HEK293T (cell line): ENCODE measurements around the gene FPR3.

Source experiments
- CTCF ChIA-PET: fragments of 350-600 bp; formaldehyde crosslinking; extraction: SDS; loops from one replicate; lab custom pipeline; 2021; ENCODE audit warnings: antibody characterized with exemption, inconsistent platforms; lab: Yijun Ruan, JAX
- POLR2A ChIA-PET: fragments of 350-600 bp; formaldehyde crosslinking; extraction: SDS; loops from one replicate; lab custom pipeline; 2020; ENCODE audit warnings: antibody characterized with exemption, inconsistent platforms; lab: Yijun Ruan, JAX
- DNase-seq: peaks from one replicate; pipeline ENCODE4 v3.0.0; 2012; ENCODE audit warnings: mixed read lengths; ENCODE audit errors: extremely low spot score
- ARNT ChIP-seq: fragments of 450-650 bp; IDR thresholded peaks from 2 replicates; pipeline ENCODE4 v1.6.1; 2017; ENCODE audit warnings: mild to moderate bottlenecking
- BHLHE40 ChIP-seq: fragments of 450-650 bp; IDR thresholded peaks from 2 replicates; pipeline ENCODE4 v1.6.1; 2016; ENCODE audit warnings: mild to moderate bottlenecking, moderate library complexity, borderline replicate concordance
- CTBP1 ChIP-seq: fragments of 450-650 bp; IDR thresholded peaks from 2 replicates; pipeline ENCODE4 v1.6.1; 2016; ENCODE audit warnings: borderline replicate concordance
- ELF4 ChIP-seq: fragments of 450-650 bp; IDR thresholded peaks from 2 replicates; pipeline ENCODE4 v1.6.1; 2017; ENCODE audit warnings: antibody characterized with exemption
- FOXA1 ChIP-seq: fragments of 450-650 bp; IDR thresholded peaks from 2 replicates; pipeline ENCODE4 v1.6.1; 2016; ENCODE audit warnings: mild to moderate bottlenecking
- FOXK2 ChIP-seq: fragments of 450-650 bp; IDR thresholded peaks from 2 replicates; pipeline ENCODE4 v1.6.1; 2016; ENCODE audit warnings: mild to moderate bottlenecking
- FOXM1 ChIP-seq: fragments of 450-650 bp; IDR thresholded peaks from 2 replicates; pipeline ENCODE4 v1.6.1; 2017; ENCODE audit warnings: mild to moderate bottlenecking, borderline replicate concordance
- HDGF ChIP-seq: fragments of 450-650 bp; IDR thresholded peaks from 2 replicates; pipeline ENCODE4 v1.6.1; 2017; ENCODE audit warnings: antibody characterized with exemption, borderline replicate concordance
- L3MBTL2 ChIP-seq: fragments of 450-650 bp; conservative IDR thresholded peaks from 2 replicates; pipeline ENCODE4 v1.6.1; 2016; ENCODE audit warnings: mild to moderate bottlenecking
- LEF1 ChIP-seq: fragments of 450-650 bp; IDR thresholded peaks from 2 replicates; pipeline ENCODE4 v1.6.1; 2017; ENCODE audit warnings: mild to moderate bottlenecking, borderline replicate concordance
- NFRKB ChIP-seq: fragments of 450-650 bp; IDR thresholded peaks from 2 replicates; pipeline ENCODE4 v1.6.1; 2016; ENCODE audit warnings: mild to moderate bottlenecking, moderate library complexity
- PKNOX1 ChIP-seq: fragments of 450-650 bp; IDR thresholded peaks from 2 replicates; pipeline ENCODE4 v1.6.1; 2016
- SP1 ChIP-seq: fragments of 450-650 bp; IDR thresholded peaks from 2 replicates; pipeline ENCODE4 v1.6.1; 2017
- SUZ12 ChIP-seq: fragments of 450-650 bp; IDR thresholded peaks from 2 replicates; pipeline ENCODE4 v1.6.1; 2016; ENCODE audit warnings: mild to moderate bottlenecking
- TARDBP ChIP-seq: fragments of 450-650 bp; IDR thresholded peaks from 2 replicates; pipeline ENCODE4 v1.6.1; 2016
- ZNF384 ChIP-seq: fragments of 450-650 bp; IDR thresholded peaks from 2 replicates; pipeline ENCODE4 v1.6.1; 2016

The FPR3 gene

DNA sequence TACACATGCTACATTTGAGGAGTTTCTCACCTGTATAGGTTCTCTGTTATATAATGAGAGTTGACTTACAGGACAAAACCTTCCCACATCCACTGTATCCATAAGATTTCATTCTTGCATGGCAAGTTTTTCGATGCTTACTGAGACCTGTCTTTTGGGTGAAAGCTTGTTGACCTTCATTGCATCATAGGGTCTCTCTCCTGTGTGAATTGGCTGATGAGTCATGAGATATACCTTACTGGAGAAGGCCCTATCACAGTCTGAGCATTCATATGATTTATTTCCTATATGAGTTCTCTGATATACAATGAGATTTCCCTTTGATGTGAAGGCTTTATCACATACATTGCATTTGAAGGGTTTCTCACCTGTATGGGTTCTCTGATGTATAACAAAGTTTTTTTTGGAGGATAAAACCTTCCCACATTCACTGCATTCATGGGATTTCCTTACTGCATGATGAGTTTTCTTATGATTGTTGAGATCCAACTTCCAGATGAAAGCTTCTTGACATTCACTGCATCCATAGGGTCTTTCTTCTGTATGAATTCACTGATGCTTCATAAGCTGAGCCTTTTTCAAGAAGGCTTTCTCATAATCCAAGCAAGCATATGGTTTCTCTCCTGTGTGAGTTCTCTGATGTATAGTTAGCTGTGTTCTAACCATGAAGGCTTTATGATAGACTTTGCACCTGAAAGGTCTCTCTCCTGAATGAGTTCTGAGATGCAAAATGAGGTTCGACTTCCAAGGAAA, 67.1 kb downstream of the FPR3 start:
- TF ChIP-seq CTBP1 (no peak), NFRKB (no peak), BHLHE40 (no peak), HDGF (no peak), PKNOX1 (no peak), TARDBP (no peak), FOXA1 (no peak), SP1 (no peak), FOXM1 (no peak), ARNT (no peak), SUZ12 (no peak), ZNF384 (no peak), L3MBTL2 (no peak), ELF4 (no peak), FOXK2 (no peak), LEF1 (no peak)
- no peak for DNase-seq
- ChIA-PET CTCF (no interaction called here), POLR2A (no interaction called here)

- CTCF ChIA-PET = no interaction called here
Observed at GRCh38 chr19:51873097-51873496, 78.1 kb downstream of the FPR3 start.

More at GRCh38 chr19:51873097-51873496, 78.1 kb downstream of the FPR3 start:
- POLR2A ChIA-PET = no interaction called here
- no peak for DNase-seq
- TF ChIP-seq HDGF = no peak
- no peak for TF ChIP-seq L3MBTL2
- no peak for TF ChIP-seq TARDBP
- TF ChIP-seq PKNOX1 = no peak
- no peak for TF ChIP-seq SP1
- no peak for TF ChIP-seq ARNT
